CD4-positive, alpha-beta T cell (primary cell): Measurements from ENCODE around the gene KCNK3. TPM values are rescaled to one million over a fixed set of nuclear protein-coding genes. Genes with fewer than 3 reads are reported as not detected.

Experiments
- ATAC-seq: fragments of 200-7000 bp; cut with Tn5 transposase; one replicate; pipeline ENCODE4 v1.10.0; 2022; ENCODE audit warnings: mild to moderate bottlenecking; ENCODE audit not compliant: poor library complexity
- CTCF ChIA-PET: fragments of 350-600 bp; sonication (Branson Sonifier 250); formaldehyde crosslinking; loops from one replicate; lab custom pipeline; 2021; ENCODE audit warnings: antibody characterized with exemption, inconsistent platforms; lab: Charles Lee
- POLR2A ChIA-PET: fragments of 350-600 bp; sonication (Branson Sonifier 250); formaldehyde crosslinking; loops from one replicate; lab custom pipeline; 2021; ENCODE audit warnings: antibody characterized with exemption, inconsistent platforms; lab: Charles Lee
- DNase-seq, 14 experiments: peaks; one replicate each; pipeline ENCODE4 v3.0.0-alpha.2; 2013 to 2020; ENCODE audit warnings: mixed read lengths in 2 of 14
- H3K27ac ChIP-seq, 2 donors: one replicate each; pipeline versions ENCODE4 v1.5.1 to v1.7.0; 2013; ENCODE audit warnings: low read length in 2 of 2, low read depth in 1 of 2, mild to moderate bottlenecking in 1 of 2
- H3K27me3 ChIP-seq, 2 experiments: 1 replicate in 1 of 2; 2 replicates in 1 of 2; pipeline versions ENCODE4 v1.6.1 to v1.7.0; 2013; ENCODE audit warnings: low read length in 2 of 2, control low read depth in 1 of 2, mild to moderate bottlenecking in 1 of 2, moderate library complexity in 1 of 2; ENCODE audit not compliant: insufficient read depth in 2 of 2, control insufficient read depth in 1 of 2
- H3K36me3 ChIP-seq: one replicate; pipeline ENCODE4 v1.6.1; 2013; ENCODE audit warnings: low read length, control low read depth; ENCODE audit not compliant: insufficient read depth
- H3K4me1 ChIP-seq: one replicate; pipeline ENCODE4 v1.6.1; 2013; ENCODE audit warnings: low read length, control low read depth; ENCODE audit not compliant: insufficient read depth
- H3K4me3 ChIP-seq: one replicate; pipeline ENCODE4 v1.5.1; 2013; ENCODE audit warnings: mild to moderate bottlenecking, low read length, moderate library complexity
- H3K9me3 ChIP-seq, 2 experiments: 1 replicate in 1 of 2; 2 replicates in 1 of 2; pipeline versions ENCODE4 v1.6.1 to v1.7.0; 2013; ENCODE audit warnings: low read length in 2 of 2, mild to moderate bottlenecking in 2 of 2, control low read depth in 1 of 2, moderate library complexity in 1 of 2; ENCODE audit not compliant: control insufficient read depth in 1 of 2, insufficient read depth in 1 of 2
- H3K27ac Mint-ChIP-seq: one replicate; pipeline ENCODE4 v1.8.0; 2020; ENCODE audit warnings: mixed read lengths
- H3K27me3 Mint-ChIP-seq: one replicate; pipeline ENCODE4 v1.8.0; 2021; ENCODE audit warnings: mixed read lengths
- H3K36me3 Mint-ChIP-seq: one replicate; pipeline ENCODE4 v1.8.0; 2021; ENCODE audit warnings: low read depth, mixed read lengths
- H3K4me1 Mint-ChIP-seq: one replicate; pipeline ENCODE4 v1.8.0; 2021; ENCODE audit warnings: low read depth, mixed read lengths
- H3K4me3 Mint-ChIP-seq: one replicate; pipeline ENCODE4 v1.8.0; 2020; ENCODE audit warnings: mild to moderate bottlenecking, mixed read lengths
- H3K9me3 Mint-ChIP-seq: one replicate; pipeline ENCODE4 v1.8.0; 2020; ENCODE audit warnings: mixed read lengths
- CTCF ChIP-seq: fragments of 200-600 bp; IDR thresholded peaks from one replicate; pipeline ENCODE4 v1.8.0; 2022; ENCODE audit warnings: antibody characterized with exemption, mild to moderate bottlenecking
- intact Hi-C, 2 experiments: fragments of 100-400 bp; cut with DNase I in 1 of 2; cut with micrococcal nuclease in 1 of 2; formaldehyde crosslinking; loops; one replicate each; pipeline versions ENCODE4 v1.15.1 to v1.9.0; 2023 to 2025; cut with DNase I, micrococcal nuclease
- total RNA-seq, 174 experiments: library from RNA in 2 of 174; stranded (reverse) in 2 of 174; gene quantifications; one replicate each; pipeline ENCODE4 v1.2.3 and lab custom pipeline; 2021 to 2026

Gene KCNK3
- total RNA-seq, 2 experiments from 2014 or later, result not detected

DNA sequence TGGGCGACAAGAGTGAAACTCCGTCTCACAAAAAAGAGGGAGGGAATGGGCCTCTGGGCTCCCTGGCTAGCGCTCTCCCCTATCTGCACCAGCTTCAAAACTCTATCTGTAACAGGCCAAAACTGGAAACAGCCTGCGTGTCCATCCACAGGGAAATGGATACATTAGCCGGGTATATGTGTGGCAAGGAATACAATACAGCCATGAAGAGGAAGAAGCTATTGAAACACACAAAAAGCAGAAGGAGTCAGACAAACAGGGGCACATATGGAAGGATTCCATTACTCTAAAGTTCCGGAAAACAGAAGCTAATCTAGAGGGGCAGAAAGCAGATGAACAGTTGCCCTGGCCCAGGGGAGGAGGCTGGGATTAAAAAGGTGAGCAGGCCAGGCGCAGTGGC lies 47.0 kb downstream of the KCNK3 start:
- H3K4me3 Mint-ChIP-seq, result no peak overlapping the region
- ChIA-PET CTCF (no interaction called here), POLR2A (no interaction called here)
- Histone ChIP-seq H3K27ac (no peak overlapping the region), H3K36me3 (no peaks in the 10 kb centered on the region), H3K4me1 (no peaks in the 10 kb centered on the region), H3K27me3 (no peaks in the 10 kb centered on the region), H3K4me3 (no peak overlapping the region), H3K9me3 (no peaks in the 10 kb centered on the region)
- H3K4me1 Mint-ChIP-seq, result peaks cover 6% of the 10 kb centered on the region
- peaks cover 4% of the 10 kb centered on the region for H3K27me3 Mint-ChIP-seq
- no peak overlapping the region for H3K27ac Mint-ChIP-seq
- DNase-seq (no peak), ATAC-seq (no peak)
- no peaks in the 10 kb centered on the region for H3K9me3 Mint-ChIP-seq
- intact Hi-C loops, result no loop called here
- no peaks in the 10 kb centered on the region for H3K36me3 Mint-ChIP-seq
- no peak for TF ChIP-seq CTCF

- Mint-ChIP-seq H3K36me3 (no peaks in the 10 kb centered on the region), H3K4me1 (peaks cover 6% of the 10 kb centered on the region), H3K27ac (no peak overlapping the region), H3K4me3 (no peak overlapping the region), H3K27me3 (peaks cover 4% of the 10 kb centered on the region), H3K9me3 (no peaks in the 10 kb centered on the region)
- H3K4me1 ChIP-seq, result no peaks in the 10 kb centered on the region
- POLR2A ChIA-PET, result no interaction called here
- CTCF ChIA-PET, result no interaction called here
- no peaks in the 10 kb centered on the region for H3K9me3 ChIP-seq
- ATAC-seq (no peak), DNase-seq (no peak)
- H3K27ac ChIP-seq, result no peak overlapping the region
- H3K4me3 ChIP-seq, result no peak overlapping the region
- no peaks in the 10 kb centered on the region for H3K27me3 ChIP-seq
- no peak for TF ChIP-seq CTCF
- H3K36me3 ChIP-seq, result no peaks in the 10 kb centered on the region
- intact Hi-C loops, result no loop called here
Observed at GRCh38 chr2:26740346-26740745, 47.8 kb downstream of the KCNK3 start.

GRCh38 chr2:26740890-26741302 lies 48.4 kb downstream of the KCNK3 start:
- H3K27me3 Mint-ChIP-seq, result peaks cover 4% of the 10 kb centered on the region
- H3K9me3 Mint-ChIP-seq, result no peaks in the 10 kb centered on the region
- H3K27ac Mint-ChIP-seq, result no peak overlapping the region
- CTCF ChIA-PET, result no interaction called here
- no peaks in the 10 kb centered on the region for H3K36me3 Mint-ChIP-seq
- Histone ChIP-seq H3K36me3 (no peaks in the 10 kb centered on the region), H3K4me3 (no peak overlapping the region), H3K4me1 (no peaks in the 10 kb centered on the region), H3K9me3 (no peaks in the 10 kb centered on the region), H3K27ac (no peak overlapping the region), H3K27me3 (no peaks in the 10 kb centered on the region)
- H3K4me3 Mint-ChIP-seq, result no peak overlapping the region
- ATAC-seq (peak; percentile 80), DNase-seq (peak in 4 of 14 experiments; percentile 4 to 36 (median 18))
- TF ChIP-seq CTCF, result no peak
- POLR2A ChIA-PET, result no interaction called here
- H3K4me1 Mint-ChIP-seq, result peaks cover 6% of the 10 kb centered on the region
- intact Hi-C loops, result no loop called here
